Airway epithelial cell (primary cell): ENCODE measurements around the gene CAMK1G. TPM values are rescaled to one million over a fixed set of nuclear protein-coding genes. Genes with fewer than 3 reads are reported as not detected.

ENCODE experiments used
- total RNA-seq: library from RNA; depleted of rRNA; stranded (reverse); fragments of >200 nt; gene quantifications from 2 replicates; pipeline ENCODE4 v1.2.3, GENCODE V29; 2015

The CAMK1G gene
- total RNA-seq, result not detected in 2 replicates

DNA sequence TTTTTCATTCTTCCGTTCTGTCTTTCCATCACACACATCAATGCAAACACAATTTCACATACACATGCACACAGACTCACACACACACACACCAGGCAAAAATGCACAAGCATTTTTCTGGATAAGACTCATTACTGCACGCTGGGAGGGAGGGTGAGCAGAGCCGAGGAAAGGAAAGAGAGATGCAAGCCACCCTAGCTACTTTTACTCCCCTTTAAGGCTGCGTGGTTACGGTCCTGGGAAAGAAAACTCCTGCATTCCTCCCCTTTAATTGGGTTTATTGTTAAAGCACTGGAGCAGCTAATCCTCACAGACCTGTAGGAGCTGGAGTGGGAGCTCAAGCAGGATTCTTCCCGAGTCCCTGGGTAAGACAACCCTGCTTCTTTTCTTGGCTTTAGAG is at the start of gene CAMK1G:
Gene CAMK1G, plus strand, starts transcription at position 307 of the 400 bp plus-strand sequence. CDS start 11,270 bp downstream, outside the sequence.

DNA sequence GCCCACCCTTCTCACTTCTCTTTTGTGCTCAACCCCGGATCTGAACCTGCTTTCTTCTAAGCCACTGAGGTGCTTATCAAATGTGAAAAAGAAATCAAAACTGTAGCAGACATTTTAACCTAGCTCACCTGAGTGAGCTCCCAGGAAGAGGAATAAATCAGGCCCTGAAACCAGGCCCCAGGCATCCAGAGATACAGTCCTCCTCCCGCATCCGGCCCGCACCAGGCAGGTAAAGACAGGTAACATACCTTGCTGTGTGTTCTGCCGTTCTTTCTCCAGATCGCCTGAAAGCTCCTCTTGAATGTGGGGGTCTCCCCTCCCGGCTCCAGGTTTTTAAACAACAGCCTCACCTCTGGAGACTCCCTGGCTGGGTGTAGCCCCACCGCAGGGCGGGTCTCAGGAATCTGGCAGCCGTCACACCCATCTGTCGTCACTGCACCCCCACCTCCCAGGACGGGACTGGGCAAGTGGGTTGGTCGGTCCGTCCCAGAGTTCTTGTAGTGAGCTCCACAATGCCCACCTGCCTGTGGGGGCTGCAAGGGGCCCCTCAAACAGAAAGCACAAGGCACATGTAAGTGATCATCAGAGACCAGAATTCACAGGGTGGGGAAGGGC is 68.7 kb downstream of the CAMK1G start, which contains the start of gene LAMB3:
Gene LAMB3, minus strand, starts transcription at position 305 of the 615 bp plus-strand sequence. CDS start 1,481 bp downstream, outside the sequence.

Other genes starting within 250 kb of the CAMK1G start
- gene LAMB3, start 68.7 kb downstream of the CAMK1G start, total RNA-seq, result 652 and 749 TPM in 2 replicates
- gene G0S2, start 91.7 kb downstream of the CAMK1G start, total RNA-seq, result 57.3 and 105 TPM in 2 replicates
- gene HSD11B1, start 121.1 kb downstream of the CAMK1G start, total RNA-seq, result 0.79 and 1.6 TPM in 2 replicates
- gene TRAF3IP3, start 172.3 kb downstream of the CAMK1G start, total RNA-seq, result not detected in 2 replicates
- gene C1orf74, start 200.8 kb downstream of the CAMK1G start, total RNA-seq, result 10.8 and 13.6 TPM in 2 replicates
- 144 and 195 TPM in 2 replicates for gene IRF6, start 222.4 kb downstream of the CAMK1G start, total RNA-seq
- gene UTP25, start 244.3 kb downstream of the CAMK1G start, total RNA-seq, result 3.1 and 4.9 TPM in 2 replicates